K562 treated with DMSO at 1 percent for 12 hours (cell line): ENCODE data around the gene PRR30. TPM values are rescaled to one million over a fixed set of nuclear protein-coding genes. Genes with fewer than 3 reads are reported as not detected.

ENCODE experiments used
- total RNA-seq: library from RNA; unstranded; fragments of 300-600 nt; gene quantifications from 2 replicates; pipeline ENCODE4 v1.2.3, GENCODE V29; 2022; ENCODE audit not compliant: insufficient read depth

Gene PRR30
- not detected in 2 replicates for total RNA-seq

DNA sequence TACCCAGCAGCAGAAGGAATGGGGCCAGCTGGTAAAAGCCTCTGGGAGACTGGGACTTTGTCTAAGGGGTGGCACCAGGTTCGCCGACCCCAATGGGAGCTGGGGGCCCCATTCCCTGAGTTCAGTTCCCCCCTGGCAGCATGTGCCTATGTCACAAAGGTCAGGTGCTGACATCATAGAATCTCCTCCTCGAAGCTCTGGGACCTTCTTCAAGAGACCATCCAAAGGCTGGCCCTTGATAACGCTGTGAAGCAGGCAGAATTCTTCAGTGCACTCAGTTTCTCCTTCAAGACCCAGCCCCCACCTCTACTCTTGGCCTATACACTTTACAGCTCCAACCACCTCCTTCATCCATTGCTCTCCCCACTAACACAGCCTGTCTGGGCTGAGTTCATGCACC is at the start of gene PRR30:
Gene PRR30 (minus strand): TSS at position 101 of the 400 bp plus-strand sequence. CDS start 1,081 bp downstream, outside the sequence.

DNA sequence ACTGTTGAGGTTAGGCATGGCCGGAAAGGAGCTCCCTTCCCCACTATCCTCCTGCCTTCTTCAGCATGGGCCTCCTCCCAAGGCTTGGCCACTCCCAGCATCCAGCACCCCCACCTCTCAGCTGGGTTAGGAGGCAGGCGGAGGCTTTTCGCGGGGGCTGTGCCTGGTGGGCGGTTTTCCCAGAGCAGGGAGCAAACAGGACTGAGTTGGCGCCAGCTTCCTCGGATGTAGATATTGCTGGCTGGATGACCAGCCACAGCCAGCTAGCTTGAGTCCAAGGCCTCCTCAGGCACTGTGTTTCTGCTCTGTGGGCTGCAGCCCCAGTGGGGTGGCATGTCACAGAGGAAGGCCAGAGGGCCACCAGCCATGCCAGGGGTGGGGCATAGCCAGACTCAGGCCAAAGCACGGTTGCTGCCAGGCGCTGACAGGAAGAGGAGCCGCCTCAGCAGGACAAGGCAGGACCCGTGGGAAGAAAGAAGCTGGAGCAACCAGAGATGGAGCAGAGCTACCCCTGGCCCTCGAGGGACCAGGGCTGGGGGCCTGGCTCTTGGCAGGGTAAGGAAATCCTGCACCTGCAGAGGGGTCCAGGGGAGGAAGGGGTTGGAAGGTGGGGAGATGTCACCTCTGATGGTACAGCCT is 9.7 kb upstream of the PRR30 start, which contains the start of gene TCF23:
Gene TCF23 (plus strand): TSS at position 204 of the 639 bp plus-strand sequence. CDS start 130 bp downstream, at position 334.

DNA sequence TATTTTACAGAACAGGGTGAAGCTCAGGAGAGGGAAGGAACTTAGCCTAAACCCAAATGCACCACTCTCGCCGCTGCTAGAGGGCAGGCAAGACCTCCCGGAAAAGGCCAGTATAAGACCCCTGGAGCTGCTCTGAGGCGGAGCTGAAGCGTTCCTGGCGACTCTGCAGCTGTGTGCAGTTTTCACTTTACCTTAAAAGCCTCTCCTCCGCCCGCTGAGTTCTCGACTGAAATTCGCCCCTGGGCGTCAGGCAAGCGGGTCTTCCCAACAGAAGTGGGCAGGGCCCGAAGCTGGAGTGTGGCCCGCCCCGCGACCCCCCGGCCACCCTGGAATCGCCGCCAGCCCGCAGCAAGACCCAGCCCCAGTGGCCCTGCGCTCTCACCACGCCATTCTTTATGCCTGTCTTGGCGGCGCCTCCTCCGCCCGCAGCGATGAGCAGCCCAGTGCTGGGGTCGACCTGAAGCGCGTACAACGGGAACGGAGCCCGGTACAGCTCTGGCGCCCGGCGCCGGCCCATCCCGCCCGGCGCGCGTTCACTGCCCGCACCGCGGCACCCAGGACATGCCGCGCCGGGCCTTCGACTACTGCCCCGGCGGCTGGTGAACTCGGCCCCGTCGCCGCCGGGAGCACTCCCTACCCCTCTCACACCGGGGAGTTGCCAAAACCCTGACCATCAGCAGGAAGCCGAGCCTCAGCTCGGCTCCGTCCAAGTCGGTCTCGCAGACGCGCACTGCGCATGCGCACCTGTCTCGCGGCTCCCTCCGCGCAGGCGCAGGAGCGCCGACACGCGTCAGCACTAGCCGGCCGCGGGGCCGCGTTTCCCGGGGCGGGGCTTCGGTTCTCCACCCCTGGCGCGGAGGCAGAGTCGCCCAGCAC is 5.1 kb downstream of the PRR30 start, which contains the start of gene PREB:
Gene PREB (minus strand): TSS at position 732 of the 876 bp plus-strand sequence. CDS start 215 bp downstream, at position 517.

DNA sequence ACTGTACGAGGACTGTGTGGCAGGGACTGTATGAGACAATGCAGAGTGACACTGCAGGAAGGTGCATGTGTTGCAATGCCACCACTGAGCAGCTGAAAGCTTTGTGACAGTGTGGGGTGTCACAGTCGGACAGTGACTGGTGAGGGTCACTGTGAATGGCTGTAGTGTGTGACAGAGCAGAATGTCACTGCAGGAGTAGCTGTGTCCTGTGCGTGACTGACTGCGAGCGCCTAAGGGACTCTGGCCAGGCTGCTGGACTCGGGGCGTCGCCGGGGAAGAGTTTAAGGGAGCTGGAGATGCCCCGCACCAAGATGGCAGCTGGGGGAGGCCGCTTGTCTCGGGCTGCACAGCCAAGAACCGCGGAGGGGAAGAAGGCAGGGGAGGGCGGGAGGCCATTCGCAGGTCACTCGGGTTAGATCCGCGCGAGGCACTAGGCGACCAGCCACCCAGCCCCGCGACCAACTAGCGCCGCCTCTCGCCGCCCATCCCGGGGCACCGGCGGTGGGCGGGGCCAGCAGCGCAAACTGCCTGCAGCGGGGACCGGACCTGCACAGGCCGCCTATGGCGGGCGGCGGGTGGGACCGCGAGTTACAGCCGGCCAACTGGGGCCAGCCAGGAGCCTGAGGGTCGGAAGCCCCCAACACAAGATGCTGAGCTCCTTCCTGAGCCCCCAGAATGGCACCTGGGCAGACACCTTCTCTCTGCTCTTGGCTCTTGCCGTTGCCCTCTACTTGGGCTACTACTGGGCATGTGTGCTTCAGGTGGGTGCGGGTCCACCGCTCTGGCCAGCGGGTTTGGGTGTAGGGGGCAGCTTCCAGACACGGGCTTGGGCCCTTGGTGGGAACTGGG is 15.7 kb downstream of the PRR30 start, which contains the start of gene ABHD1:
Gene ABHD1 (plus strand): TSS at position 514 of the 849 bp plus-strand sequence. CDS start 134 bp downstream, at position 648.

DNA sequence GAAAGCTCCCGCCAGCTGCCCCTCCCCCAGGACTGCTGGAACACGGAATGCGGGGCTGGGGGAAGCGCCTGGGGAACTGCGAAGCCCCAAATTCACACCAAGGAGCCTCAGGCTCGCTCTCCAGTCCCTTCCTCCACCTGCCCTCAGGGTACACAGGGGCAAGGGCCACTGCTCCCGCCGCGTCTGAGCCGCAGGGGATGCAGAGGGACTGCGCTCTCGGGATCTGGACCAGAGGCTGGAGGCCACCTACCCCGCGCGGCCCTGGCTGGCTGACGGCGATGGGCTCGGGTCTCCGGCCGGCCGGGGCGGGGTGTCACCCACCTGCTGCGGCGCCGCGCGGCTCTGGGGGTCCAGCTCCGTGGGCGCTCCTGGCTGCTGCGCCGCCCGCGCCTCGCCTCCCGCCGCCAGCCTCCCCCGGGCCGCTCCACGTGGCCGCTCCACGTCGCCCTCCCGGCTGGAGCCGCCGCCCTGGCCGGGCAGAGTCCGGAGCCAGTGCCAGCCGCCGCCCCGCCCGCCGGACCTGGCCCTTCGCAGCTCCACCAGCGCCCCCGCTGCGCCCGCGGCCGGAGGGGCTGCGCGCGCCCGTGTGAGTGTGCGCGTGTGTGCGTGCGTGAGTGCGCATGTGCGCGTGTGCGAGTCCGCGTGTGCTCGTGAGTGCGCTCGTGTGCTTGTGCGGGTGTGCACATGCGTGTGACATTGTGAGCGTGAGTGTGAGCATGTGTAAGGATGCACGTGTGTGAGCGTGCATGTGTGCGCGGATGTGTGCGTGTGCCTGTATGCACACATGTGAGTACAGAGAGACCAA is 20.5 kb downstream of the PRR30 start, which contains the start of gene CGREF1:
Gene CGREF1 (minus strand): TSS at position 604 of the 805 bp plus-strand sequence. CDS start 14,762 bp downstream, outside the sequence.

Other genes with a start within 250 kb of the PRR30 start
- gene MAPRE3, start 168.8 kb downstream of the PRR30 start, total RNA-seq = 40.8 and 70.3 TPM in 2 replicates
- gene TMEM214, start 106.4 kb downstream of the PRR30 start, total RNA-seq = 64.5 and 121 TPM in 2 replicates
- 24.2 and 44.5 TPM in 2 replicates for gene AGBL5, start 87.7 kb downstream of the PRR30 start, total RNA-seq
- 189 and 265 TPM in 2 replicates for gene OST4, start 67.8 kb downstream of the PRR30 start, total RNA-seq
- gene EMILIN1, start 60.8 kb downstream of the PRR30 start, total RNA-seq = 1.4 and 2.9 TPM in 2 replicates
- 13.5 and 20.4 TPM in 2 replicates for gene KHK, start 52.6 kb downstream of the PRR30 start, total RNA-seq
- not detected in 2 replicates for gene CGREF1, start 20.3 kb downstream of the PRR30 start, total RNA-seq
- not detected in 2 replicates for gene ABHD1, start 15.6 kb downstream of the PRR30 start, total RNA-seq
- 70.9 and 81.1 TPM in 2 replicates for gene PREB, start 4.8 kb downstream of the PRR30 start, total RNA-seq
- not detected in 2 replicates for gene TCF23, start 9.6 kb upstream of the PRR30 start, total RNA-seq
- 90.6 and 94.9 TPM in 2 replicates for gene ATRAID, start 72.6 kb upstream of the PRR30 start, total RNA-seq
- gene SLC5A6, start 72.9 kb upstream of the PRR30 start, total RNA-seq = 16.8 and 39.2 TPM in 2 replicates
- 24.7 and 44.2 TPM in 2 replicates for gene CAD, start 78.0 kb upstream of the PRR30 start, total RNA-seq
- 1.9 and 3.6 TPM in 2 replicates for gene SLC30A3, start 123.6 kb upstream of the PRR30 start, total RNA-seq
- gene DNAJC5G, start 136.0 kb upstream of the PRR30 start, total RNA-seq = not detected in 2 replicates
- gene TRIM54, start 143.0 kb upstream of the PRR30 start, total RNA-seq = not detected in 2 replicates
- gene UCN, start 169.0 kb upstream of the PRR30 start, total RNA-seq = 10.6 and 12.6 TPM in 2 replicates
- gene MPV17, start 183.7 kb upstream of the PRR30 start, total RNA-seq = 51.4 and 75.4 TPM in 2 replicates
- gene GTF3C2, start 217.4 kb upstream of the PRR30 start, total RNA-seq = 28.5 and 55.0 TPM in 2 replicates
- gene EIF2B4, start 230.9 kb upstream of the PRR30 start, total RNA-seq = 65.5 and 71.2 TPM in 2 replicates
- gene SNX17, start 231.2 kb upstream of the PRR30 start, total RNA-seq = 67.7 and 71.0 TPM in 2 replicates
- gene ZNF513, start 241.3 kb upstream of the PRR30 start, total RNA-seq = 9.7 and 14.6 TPM in 2 replicates